GM20000 (cell line): ENCODE measurements around the gene TAF11L8.
"Not testable (repeated sequence)": the region's sequence is repeated elsewhere in the genome, so short reads cannot be mapped to it uniquely, and the experiment has no call there.

Experiments
- DNase-seq: peaks from one replicate; pipeline ENCODE4 v3.0.0; 2012; ENCODE audit warnings: low spot score
- CTCF ChIP-seq: IDR thresholded peaks from 2 replicates; pipeline ENCODE4 v1.5.1; 2012; ENCODE audit warnings: mild to moderate bottlenecking, control low read depth; ENCODE audit errors: extremely low read depth, missing control alignments

Gene TAF11L8

GRCh38 chr5:17604951-17605350 is 14.2 kb upstream of the TAF11L8 start:
- DNase-seq: no peak
- no peak for TF ChIP-seq CTCF

- not testable (repeated sequence) for DNase-seq
These were observed 13.1 kb upstream of the TAF11L8 start, which contains the start of gene TAF11L11 for GRCh38 chr5:17603880-17604279. TAF11L11 (plus strand) TSS chr5:17604183.

GRCh38 chr5:17597728-17598127 is 7.0 kb upstream of the TAF11L8 start, which contains the start of gene TAF11L10:
TAF11L10 (minus strand) TSS chr5:17597828.
- DNase-seq: not testable (repeated sequence)

- DNase-seq: not testable (repeated sequence)
These were observed 3.5 kb upstream of the TAF11L8 start, which contains the start of gene TAF11L9 for GRCh38 chr5:17594255-17594654. TAF11L9 (minus strand) TSS chr5:17594394.

- DNase-seq: not testable (repeated sequence)
These were observed 5.1 kb downstream of the TAF11L8 start, which contains the start of gene TAF11L7 for GRCh38 chr5:17585658-17586057. TAF11L7 (minus strand) TSS chr5:17585758.
